Measurements from ENCODE around the gene PFDN6.

The PFDN6 gene

DNA sequence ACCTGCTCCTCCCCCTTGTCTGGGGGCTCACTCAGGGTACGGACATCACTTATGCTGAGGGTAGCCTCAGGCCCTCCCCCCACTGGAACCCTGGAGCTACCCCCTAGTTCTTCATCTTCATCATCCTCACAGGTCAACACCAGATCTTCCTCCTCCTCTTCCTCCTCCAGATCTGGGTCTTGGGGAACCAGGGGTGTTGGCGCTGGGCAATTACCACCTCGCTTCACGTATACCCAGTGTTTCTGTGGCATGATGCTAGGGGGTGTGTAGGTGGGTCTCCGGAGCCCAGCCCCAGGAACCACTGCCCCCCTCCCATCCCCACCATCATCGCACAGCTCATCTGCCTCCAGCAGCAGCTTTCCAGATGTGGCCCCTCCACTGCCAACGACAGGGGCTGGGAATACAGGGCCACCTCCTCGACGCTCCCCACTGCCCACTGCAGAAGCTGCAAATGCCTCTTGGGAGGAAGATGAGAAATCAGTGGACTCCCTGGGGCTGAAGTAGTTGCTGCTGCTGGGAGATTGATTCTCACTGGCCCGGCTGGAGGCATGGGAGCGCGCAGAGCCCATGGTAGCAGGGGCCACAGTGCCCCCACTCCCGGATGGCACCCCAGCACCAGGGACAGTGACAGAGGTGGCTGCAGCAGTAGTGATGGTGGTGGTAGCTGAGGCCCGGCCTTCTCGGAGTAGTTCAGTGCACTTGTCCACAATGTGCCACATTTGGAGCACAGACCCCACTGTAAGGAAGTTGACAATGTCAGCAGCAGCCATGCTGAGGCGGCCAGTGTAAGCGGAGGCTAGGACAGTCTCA lies 26.6 kb downstream of the PFDN6 start:
- no peak for DNase-seq (ENCODE audit: low read depth in 2 of 2, low spot score in 1 of 2)

DNA sequence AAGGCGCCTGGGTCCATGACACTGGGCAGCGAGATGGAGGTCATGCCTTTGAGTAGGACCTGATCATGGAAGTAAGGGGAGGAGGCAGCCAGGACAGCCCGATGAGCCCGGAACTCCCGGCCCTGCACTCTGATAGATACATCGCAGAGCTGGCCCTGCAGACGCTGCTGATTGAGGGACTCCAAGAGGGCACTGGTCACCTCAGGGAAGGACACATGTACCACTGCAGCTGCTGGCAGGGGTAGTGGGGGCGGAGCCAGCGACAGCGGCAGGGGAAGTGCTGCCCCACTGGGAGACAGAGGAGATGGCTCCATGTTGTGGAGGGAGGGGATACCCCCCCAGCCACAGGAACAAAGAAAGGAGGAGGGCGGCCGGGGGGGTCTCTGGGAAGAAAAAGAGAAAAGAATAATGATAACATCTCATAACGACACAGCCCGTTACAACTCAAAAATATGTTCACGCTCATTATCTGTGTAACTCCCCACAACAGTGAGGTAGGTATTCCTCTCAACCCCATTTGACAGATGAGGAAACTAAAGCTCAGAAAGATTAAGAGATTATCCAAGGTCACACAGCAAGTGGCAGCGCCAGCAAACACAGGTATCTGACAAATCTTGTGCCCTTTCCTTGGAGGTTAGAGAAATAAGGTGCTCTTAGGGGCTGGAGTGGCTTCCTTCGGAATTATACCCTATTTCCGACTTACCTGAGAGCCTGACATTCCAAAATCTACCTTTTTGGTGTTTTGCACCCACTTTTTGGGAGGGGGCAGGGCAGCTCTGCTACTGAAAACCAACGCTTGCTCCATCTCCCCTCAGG lies 27.4 kb downstream of the PFDN6 start:
- no peak for DNase-seq (ENCODE audit: low read depth in 2 of 2, low spot score in 1 of 2)

DNA sequence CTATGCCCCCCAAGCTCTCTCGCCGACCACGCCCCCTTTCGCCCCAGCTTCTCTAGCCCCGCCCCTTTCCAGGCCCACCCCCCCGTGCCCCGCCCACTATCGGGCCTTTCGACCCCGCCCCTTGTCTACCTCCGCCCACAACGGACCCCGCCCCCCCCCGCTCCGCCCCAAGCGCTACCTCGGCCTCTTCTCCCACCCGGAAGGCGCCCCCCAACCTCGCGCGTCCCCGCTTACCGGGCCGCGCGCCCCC lies 27.9 kb downstream of the PFDN6 start:
- DNase-seq (ENCODE audit: low read depth in 2 of 2, low spot score in 1 of 2) = peak in 1 of 2 donors; percentile 53

DNA sequence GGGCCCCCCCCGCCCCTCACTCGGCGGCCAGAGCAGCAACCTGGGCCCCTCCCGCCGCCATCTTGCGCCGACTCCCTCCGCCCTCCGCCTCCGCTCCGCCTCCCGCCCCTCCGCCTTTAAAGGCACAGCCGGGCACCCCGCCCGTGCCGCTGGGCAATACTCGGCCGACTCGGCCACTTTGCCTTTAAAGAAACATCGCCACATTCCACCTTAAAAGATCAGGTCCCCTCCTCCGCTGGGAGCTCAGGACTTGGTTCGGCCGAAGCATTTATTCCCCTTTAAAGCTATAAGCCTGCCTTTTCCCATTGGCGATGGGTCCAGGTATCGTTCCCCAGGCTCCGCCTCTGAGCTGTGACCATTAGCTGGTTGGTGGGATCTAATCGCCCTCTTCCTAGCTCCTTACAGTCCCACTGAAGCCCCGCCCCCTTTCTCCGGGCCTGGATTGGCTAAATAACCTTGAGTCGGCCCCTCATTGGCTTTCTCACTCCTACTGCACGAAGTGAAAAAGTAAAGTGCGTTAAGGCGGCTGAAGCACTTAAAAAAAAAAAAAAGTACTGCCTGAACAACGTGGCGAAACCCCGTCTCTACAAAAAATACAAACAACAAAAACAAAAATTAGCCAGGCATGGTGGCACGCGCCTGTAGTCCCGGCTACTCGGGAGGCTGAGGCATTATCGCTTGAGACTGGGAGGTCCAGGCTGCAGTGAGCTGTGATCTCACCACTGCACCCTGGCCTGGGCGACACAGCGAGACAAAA lies 28.4 kb downstream of the PFDN6 start, which contains the start of gene ZBTB22:
TSS of gene ZBTB22 (minus strand) at position 76 of the 757 bp plus-strand sequence. CDS start 828 bp downstream, outside the sequence.
- peak; percentile 90 to 96 for DNase-seq (ENCODE audit: low read depth in 2 of 2, low spot score in 1 of 2)

DNA sequence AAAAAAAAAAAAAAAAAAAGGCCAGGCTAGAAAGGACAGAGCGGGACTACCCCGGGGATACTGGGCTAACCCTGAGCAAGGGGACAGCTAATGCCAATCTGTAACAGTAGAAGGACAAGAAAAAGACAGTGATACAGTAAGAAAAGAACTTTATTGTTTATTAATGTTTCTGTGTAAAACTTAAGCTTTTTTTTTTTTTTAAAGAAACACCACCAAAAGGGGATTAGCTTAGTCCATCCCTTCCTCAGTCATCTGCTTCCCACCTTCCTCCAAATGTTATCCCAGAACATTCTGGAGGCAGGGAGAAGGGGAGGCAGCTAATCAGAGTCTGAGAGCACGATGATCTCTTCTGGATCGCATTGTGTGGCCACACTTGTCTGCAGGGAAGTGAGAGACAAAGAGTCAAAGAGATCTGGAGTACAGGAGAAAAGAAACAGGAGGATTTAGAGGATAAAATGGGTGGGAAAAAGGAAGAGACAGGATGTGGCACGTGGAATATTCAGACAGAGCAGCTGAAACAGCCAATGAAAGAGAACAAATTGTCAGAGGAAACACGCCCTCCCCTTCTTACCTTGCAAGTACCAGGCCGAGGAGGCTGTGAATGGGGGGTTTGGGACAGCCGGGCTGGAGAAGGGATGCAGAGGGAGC lies 29.1 kb downstream of the PFDN6 start:
- DNase-seq (ENCODE audit: low read depth in 2 of 2, low spot score in 1 of 2) = no peak

DNA sequence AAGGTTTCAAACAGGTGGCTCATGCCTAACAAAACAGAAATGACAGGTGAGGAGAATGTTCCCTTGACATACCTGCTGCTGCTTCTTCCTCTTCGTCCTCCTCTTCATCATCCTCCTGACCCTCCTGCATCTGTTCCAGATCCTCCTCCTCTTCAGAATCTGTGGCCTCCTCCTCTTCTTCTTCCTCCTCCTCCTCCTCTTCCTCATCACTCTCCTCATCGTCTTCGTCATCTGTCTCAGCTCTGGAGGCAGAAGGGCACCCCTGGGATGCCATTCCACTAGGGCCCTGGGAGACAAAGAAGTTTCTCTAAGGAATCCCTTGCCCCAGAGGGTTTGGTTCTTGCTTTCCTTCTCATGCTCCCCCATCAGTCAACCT lies 30.5 kb downstream of the PFDN6 start:
- no peak for DNase-seq (ENCODE audit: low read depth in 2 of 2, low spot score in 1 of 2)

DNA sequence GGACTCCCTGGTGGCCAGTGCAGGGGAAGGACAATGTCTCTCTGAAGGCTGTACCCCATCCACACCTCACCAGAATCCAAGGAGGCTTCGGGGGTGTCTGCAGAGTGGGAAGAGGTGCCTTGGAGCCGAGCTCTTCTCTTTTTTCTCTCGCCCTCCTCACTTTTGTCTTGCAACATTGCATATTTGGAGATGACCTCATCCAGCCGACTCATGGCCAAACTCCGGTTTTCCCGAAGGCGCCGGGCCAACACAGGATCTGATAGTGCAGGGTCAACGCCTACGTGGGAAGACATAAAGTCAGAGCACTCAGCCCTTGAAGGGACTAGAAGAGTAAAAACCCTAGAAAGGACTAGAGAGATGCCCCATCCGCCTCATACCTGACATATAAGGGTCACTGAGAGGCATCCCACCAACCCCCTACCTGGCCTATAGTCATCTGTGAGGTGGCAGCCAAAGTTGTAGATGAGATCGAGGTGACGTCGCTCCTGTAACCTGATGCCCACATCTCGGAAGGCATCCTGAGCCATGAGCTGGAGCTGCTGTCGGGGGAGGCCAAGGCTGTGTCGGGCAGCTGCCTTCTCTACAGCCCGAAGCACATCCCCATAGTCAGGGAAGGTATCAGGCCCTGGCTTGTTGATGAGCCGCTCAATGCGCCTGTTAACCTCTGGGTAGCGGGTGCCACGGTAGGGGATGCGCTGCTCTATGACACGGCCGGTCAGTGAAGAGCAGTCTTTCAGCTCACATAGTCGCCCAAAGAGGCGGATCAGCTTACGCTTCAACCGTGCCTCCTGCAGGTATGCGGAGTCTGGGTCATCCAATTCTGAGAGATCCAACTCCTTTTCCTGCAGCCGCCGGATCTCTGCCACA lies 31.1 kb downstream of the PFDN6 start:
- DNase-seq (ENCODE audit: low read depth in 2 of 2, low spot score in 1 of 2) = no peak

DNA sequence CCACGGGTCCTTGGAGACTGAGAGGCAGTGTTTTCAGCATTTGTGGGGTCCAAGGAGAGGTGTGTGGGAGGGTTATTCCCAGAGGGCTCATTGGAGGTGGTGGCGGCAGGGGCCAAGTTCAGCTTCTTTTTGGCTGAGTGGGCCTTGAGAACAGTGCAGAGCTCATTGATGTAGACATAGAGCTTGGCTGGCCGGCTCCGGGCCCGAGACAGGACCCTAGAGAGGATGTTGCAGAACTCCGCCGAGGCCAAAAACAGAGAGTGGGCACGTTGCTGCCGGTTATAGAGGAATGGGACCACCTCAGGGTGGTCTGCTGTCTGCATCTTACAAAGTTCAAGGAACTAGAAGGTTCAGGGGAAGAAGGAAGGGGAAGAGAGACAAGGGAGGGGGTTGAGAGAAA lies 31.8 kb downstream of the PFDN6 start:
- no peak for DNase-seq (ENCODE audit: low read depth in 2 of 2, low spot score in 1 of 2)

DNA sequence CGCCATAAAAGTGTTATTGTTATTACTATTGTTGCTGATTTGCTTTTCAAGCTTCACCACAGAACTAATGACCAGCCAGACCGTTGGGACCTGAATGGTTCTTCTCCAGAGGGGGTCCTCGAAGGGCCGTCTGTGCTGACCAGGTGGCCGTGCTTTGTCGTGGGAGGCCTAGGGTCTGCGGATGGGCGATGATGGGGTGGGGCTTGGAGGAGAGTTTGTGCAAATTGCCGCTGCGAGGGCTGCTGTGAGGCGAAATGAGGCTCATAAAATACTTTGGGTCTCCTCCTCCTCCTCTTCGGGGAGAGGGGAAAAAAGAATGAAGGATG lies 34.2 kb downstream of the PFDN6 start:
- no peak for DNase-seq (ENCODE audit: low read depth in 2 of 2, low spot score in 1 of 2)

DNA sequence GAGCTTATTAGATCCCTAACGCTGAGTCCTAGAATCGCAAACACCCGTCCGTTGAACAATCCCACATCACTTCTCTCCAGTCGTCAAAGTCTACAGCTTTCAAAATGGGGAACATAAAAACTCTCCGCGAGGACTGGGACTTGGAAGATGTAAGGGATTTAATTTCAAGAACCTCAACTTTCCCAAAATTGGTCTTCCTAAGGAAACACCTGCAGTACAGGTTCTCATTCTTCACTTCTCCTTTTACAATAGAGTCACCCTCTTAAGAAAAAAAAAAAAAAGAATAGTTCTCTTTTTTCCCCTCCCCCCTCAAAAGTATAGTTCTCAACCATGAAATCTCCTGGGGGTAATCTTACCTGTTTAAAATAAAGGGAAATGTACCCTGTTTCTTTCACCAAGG lies 34.7 kb downstream of the PFDN6 start:
- DNase-seq (ENCODE audit: low read depth in 2 of 2, low spot score in 1 of 2) = no peak

DNA sequence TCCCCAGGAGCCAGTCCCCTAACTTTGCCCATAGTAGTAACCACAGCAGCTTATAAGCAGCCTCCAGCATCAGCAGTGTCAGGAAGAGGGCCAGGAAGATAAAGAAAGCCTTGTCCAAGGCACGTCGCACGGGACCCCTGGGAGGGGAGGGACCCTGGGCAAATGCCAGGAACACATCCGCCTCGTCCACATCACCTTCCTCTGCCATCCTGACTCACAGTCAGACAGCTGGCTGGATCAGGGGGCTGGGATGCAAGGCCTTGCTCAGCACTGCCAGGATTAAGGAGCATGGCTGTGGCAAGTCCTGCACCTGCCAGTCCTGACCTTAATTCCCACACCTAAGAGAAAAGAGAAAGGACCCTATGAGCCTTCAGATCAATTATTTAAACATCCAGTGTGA lies 39.7 kb downstream of the PFDN6 start:
- DNase-seq (ENCODE audit: low read depth in 2 of 2, low spot score in 1 of 2) = no peak

DNA sequence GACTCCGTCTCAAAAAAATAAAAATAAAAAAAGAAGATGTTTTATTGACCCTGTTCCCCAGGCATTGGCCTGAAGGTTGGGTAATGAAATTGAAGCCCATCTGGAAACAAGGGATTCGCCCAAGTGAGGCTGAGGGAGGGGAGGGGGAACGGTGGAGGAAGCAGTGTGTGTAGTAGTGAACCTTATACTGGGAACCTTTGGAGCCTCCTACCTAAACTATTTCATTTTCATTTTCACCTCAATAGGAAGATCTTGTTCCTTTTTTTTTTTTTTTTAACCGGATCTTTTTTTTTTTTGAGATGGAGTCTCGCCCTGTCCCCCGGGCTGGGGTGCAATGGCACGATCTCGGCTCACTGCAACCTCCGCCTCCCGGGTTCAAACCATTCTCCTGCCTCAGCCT lies 41.3 kb downstream of the PFDN6 start:
- DNase-seq (ENCODE audit: low read depth in 2 of 2, low spot score in 1 of 2) = no peak

DNA sequence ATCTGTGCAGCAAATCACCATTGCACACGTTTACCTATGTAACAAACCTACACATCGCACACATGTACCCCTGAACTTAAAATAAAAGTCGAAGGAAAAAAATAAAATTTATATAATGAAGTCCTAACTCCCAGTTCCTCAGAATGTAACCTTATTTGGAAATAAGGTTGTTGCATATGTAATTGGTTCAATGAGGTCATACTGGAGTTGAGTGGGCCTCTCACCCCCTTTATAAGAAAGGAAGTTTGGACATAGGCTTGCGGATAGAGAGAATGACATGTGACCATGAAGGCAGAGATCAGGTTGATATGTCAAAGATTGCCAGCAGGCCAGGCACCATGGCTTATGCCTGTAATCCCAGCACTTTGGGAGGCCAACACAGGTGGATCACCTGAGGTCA lies 44.3 kb downstream of the PFDN6 start:
- no peak for DNase-seq (ENCODE audit: low read depth in 2 of 2, low spot score in 1 of 2)

DNA sequence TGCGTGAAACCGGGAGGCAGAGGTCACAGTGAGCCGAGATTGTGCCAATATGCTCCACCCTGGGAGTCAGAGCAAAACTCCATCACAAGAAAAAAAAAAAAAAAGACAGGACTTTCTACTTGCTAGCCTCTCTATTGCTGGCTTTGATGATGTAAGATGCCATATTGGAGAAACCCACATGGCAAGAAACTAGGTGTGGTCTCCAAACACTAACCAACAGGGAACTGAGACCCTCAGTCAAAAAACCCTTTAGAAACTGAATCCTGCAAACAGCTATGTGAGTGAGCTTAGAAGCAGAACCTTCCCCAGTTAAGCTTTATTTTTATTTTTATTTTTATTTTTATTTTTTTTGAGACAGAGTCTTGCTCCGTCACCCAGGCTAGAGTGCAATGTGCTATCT lies 46.5 kb downstream of the PFDN6 start:
- DNase-seq (ENCODE audit: low read depth in 2 of 2, low spot score in 1 of 2) = no peak

DNA sequence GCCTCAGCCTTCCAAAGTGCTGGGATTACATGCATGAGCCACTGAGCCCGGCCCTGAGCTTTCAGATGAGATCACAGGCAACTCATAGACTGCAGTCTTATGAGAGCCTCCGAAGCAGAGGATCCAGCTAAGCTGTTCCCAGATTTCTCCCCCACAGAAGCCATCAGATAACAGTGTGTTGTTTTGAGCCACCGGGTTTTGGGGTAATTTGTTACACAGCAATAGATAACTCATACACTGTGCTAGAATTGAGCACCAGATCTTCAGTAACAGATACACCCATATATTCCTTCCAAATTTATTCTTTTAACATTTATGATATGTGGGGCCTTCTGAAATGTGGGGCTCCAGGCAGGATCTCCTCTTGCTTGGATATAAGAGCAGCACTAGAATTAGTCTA lies 47.1 kb downstream of the PFDN6 start:
- DNase-seq (ENCODE audit: low read depth in 2 of 2, low spot score in 1 of 2) = no peak

DNA sequence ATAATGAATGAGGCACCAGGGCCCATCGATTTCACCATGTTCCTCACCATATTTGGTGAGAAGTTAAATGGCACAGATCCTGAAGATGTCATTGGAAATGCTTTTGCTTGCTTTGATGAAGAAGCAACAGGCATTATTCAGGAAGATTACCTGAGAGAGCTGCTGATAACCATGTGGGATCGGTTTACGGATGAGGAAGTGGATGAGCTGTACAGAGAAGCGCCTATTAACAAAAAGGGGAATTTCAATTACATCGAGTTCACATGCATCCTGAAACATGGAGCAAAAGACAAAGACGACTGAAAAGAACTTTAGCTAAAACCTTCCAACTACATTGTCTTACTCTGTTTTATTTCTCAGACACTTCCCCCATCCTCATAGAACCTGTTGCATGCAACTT lies 49.8 kb downstream of the PFDN6 start:
- DNase-seq (ENCODE audit: low read depth in 2 of 2, low spot score in 1 of 2) = no peak
